A549 (cell line): ENCODE results near the gene TP73. TPM values are rescaled to one million over a fixed set of nuclear protein-coding genes. Genes with fewer than 3 reads are reported as not detected.

ENCODE experiments used
- ATAC-seq, 2 experiments: fragments of 200-7000 bp in 1 of 2; fragments of >200 bp in 1 of 2; cut with Nextera tagmentation in 1 of 2; cut with Tn5 transposase in 1 of 2; 3 replicates each; pipeline versions ENCODE4 v1.8.0 to v1.9.1; 2018 to 2020; ENCODE audit warnings: mild to moderate bottlenecking in 1 of 2, moderate library complexity in 1 of 2
- CTCF ChIA-PET: fragments of 300-600 bp; sonication (Branson Sonifier 250); formaldehyde crosslinking; extraction: SDS; loops from one replicate; lab custom pipeline; 2021; ENCODE audit warnings: antibody characterized with exemption, inconsistent platforms; lab: Yijun Ruan, JAX
- POLR2A ChIA-PET: fragments of 350-600 bp; formaldehyde crosslinking; extraction: SDS; loops from one replicate; lab custom pipeline; 2021; ENCODE audit warnings: antibody characterized with exemption, inconsistent platforms; lab: Yijun Ruan, JAX
- DNase-seq, 2 experiments: peaks; one replicate each; pipeline versions ENCODE4 v3.0.0 to v3.0.0-alpha.2; 2011 to 2016; ENCODE audit warnings: low read depth in 1 of 2, low spot score in 1 of 2
- FAIRE-seq: peaks from 2 replicates; lab custom pipeline; 2011; peaks lifted over from hg19 to GRCh38; lab: Jason Lieb, UNC
- H3K27ac ChIP-seq, 2 experiments: fragments of >200 bp; sonication (Bioruptor Twin); formaldehyde crosslinking; 3 replicates each; pipeline ENCODE4 v1.5.1; 2016 to 2017
- H3K4me1 ChIP-seq: fragments of >200 bp; sonication (Bioruptor Twin); formaldehyde crosslinking; 3 replicates; pipeline ENCODE4 v1.6.1; 2016
- H3K4me2 ChIP-seq: fragments of >200 bp; sonication (Bioruptor Twin); formaldehyde crosslinking; 3 replicates; pipeline ENCODE4 v1.6.1; 2016
- H3K4me3 ChIP-seq: fragments of >200 bp; sonication (Bioruptor Twin); formaldehyde crosslinking; 3 replicates; pipeline ENCODE4 v1.5.1; 2016
- H3K9me3 ChIP-seq: fragments of >200 bp; sonication (Bioruptor Twin); formaldehyde crosslinking; 3 replicates; pipeline ENCODE4 v1.6.1; 2016
- BHLHE40 ChIP-seq: IDR thresholded peaks from 2 replicates; pipeline ENCODE4 v1.6.1; 2012; ENCODE audit warnings: low read depth, low read length, inconsistent platforms
- CEBPB ChIP-seq, 2 experiments: fragments of >200 bp in 1 of 2; sonication (Bioruptor Twin) in 1 of 2; formaldehyde crosslinking in 1 of 2; IDR thresholded peaks; 2 replicates each; pipeline ENCODE4 v1.6.1; 2012 to 2016
- CTCF ChIP-seq: fragments of >200 bp; sonication (Bioruptor Twin); formaldehyde crosslinking; IDR thresholded peaks from 3 replicates; pipeline ENCODE4 v1.5.1; 2016
- E2F6 ChIP-seq: IDR thresholded peaks from 2 replicates; pipeline ENCODE4 v1.6.1; 2012; ENCODE audit warnings: low read depth, borderline replicate concordance
- EHF ChIP-seq: fragments of 250-450 bp; sonication (Bioruptor Pico); IDR thresholded peaks from 2 replicates; pipeline ENCODE4 v1.5.0; 2020; ENCODE audit warnings: mild to moderate bottlenecking
- FOSB ChIP-seq: fragments of 250-450 bp; sonication (Bioruptor Pico); IDR thresholded peaks from 2 replicates; pipeline ENCODE4 v1.5.0; 2020; ENCODE audit warnings: mild to moderate bottlenecking, moderate library complexity
- FOSL2 ChIP-seq, 2 experiments: fragments of 450-650 bp in 1 of 2; fragments of >200 bp in 1 of 2; sonication (Bioruptor Twin) in 1 of 2; formaldehyde crosslinking; IDR thresholded peaks; 2 replicates each; pipeline versions ENCODE4 v1.5.0 to v1.6.1; 2016 to 2020; ENCODE audit warnings: mild to moderate bottlenecking in 1 of 2, moderate library complexity in 1 of 2
- HDAC2 ChIP-seq: fragments of 200-600 bp; sonication (generic); IDR thresholded peaks from 2 replicates; pipeline ENCODE4 v1.6.1; 2016
- HOXB5 ChIP-seq: fragments of 250-450 bp; sonication (Bioruptor Pico); IDR thresholded peaks from 2 replicates; pipeline ENCODE4 v1.5.0; 2020; ENCODE audit warnings: mild to moderate bottlenecking, moderate library complexity
- KDM1A ChIP-seq: fragments of 200-600 bp; sonication (generic); IDR thresholded peaks from 2 replicates; pipeline ENCODE4 v1.6.1; 2016; ENCODE audit warnings: low read depth, mild to moderate bottlenecking
- MAX ChIP-seq: IDR thresholded peaks from 2 replicates; pipeline ENCODE4 v1.6.1; 2012
- MYC ChIP-seq: IDR thresholded peaks from 2 replicates; pipeline ENCODE4 v1.6.1; 2012; ENCODE audit warnings: mild to moderate bottlenecking, inconsistent platforms, low read length, improper control_type of control experiment, borderline replicate concordance
- POLR2AphosphoS2 ChIP-seq: conservative IDR thresholded peaks from 2 replicates; pipeline ENCODE4 v1.6.1; 2012; ENCODE audit warnings: low read length, improper control_type of control experiment, inconsistent platforms
- RCOR1 ChIP-seq: fragments of 150-350 bp; IDR thresholded peaks from 2 replicates; pipeline ENCODE4 v1.6.1; 2014; ENCODE audit warnings: antibody characterized with exemption, low read length, low read depth
- RNF2 ChIP-seq: fragments of 200-600 bp; sonication (generic); IDR thresholded peaks from 2 replicates; pipeline ENCODE4 v1.6.1; 2016; ENCODE audit warnings: low read depth, mild to moderate bottlenecking, antibody characterized with exemption, moderate library complexity, borderline replicate concordance
- SMC3 ChIP-seq: fragments of >200 bp; sonication (Bioruptor Twin); formaldehyde crosslinking; IDR thresholded peaks from 3 replicates; pipeline ENCODE4 v1.6.1; 2018; ENCODE audit warnings: inconsistent platforms
- SREBF2 ChIP-seq: fragments of 450-650 bp; IDR thresholded peaks from 2 replicates; pipeline ENCODE4 v1.6.1; 2014; ENCODE audit warnings: mild to moderate bottlenecking, moderate library complexity
- TP53 ChIP-seq: fragments of 250-450 bp; sonication (Bioruptor Pico); IDR thresholded peaks from 2 replicates; pipeline ENCODE4 v1.5.0; 2021; ENCODE audit warnings: mild to moderate bottlenecking, moderate library complexity
- WGBS: methylation state at CpG from one replicate; pipeline ENCODE4 v1.1.6; 2017; ENCODE audit errors: missing lambda C conversion rate; 5-methylcytosine and 5-hydroxymethylcytosine counted together
- polyA plus RNA-seq, 4 experiments: library from polyadenylated mRNA; depleted of rRNA in 3 of 4; stranded (reverse); fragments of >200 nt; fragmentation: RNase III in 1 of 4; extraction: RNeasy Plus Mini Kit Qiagen cat#74134 plus additional on column Dnase treatment in 1 of 4; gene quantifications; 2 replicates in 3 of 4; 3 replicates in 1 of 4; pipeline ENCODE4 v1.2.3, GENCODE V29; 2011 to 2017
- TF ChIP-seq, protein P1 (sequence below): fragments of 200-600 bp; sonication (generic); IDR thresholded peaks from 2 replicates; pipeline ENCODE4 v1.6.1; 2016; ENCODE audit warnings: antibody characterized with exemption, mild to moderate bottlenecking, moderate library complexity
- TF ChIP-seq, protein P2 (sequence below): IDR thresholded peaks from 2 replicates; pipeline ENCODE4 v1.6.1; 2012

TP73 gene
- polyA plus RNA-seq, 2 of the 4 experiments (the other 2 are of a cell fraction) = 0.01 to 0.25 TPM

- WGBS = 81% methylated on average over 8 of the region's 25 CpGs
- Histone ChIP-seq H3K9me3 (no peaks in the 10 kb centered on the region), H3K27ac (no peak overlapping the region), H3K4me2 (no peak overlapping the region), H3K4me3 (no peak overlapping the region), H3K4me1 (no peaks in the 10 kb centered on the region)
- CTCF ChIA-PET = interaction anchor here (1.0 to 2.0 kb wide), 2 partner anchors 35 to 278 kb away, joined by 3 to 5 read pairs; no protein-coding TSS in a partner anchor
- FAIRE-seq (no peak), ATAC-seq (0 out of 6 replicates have a peak, but pooled peaks of 1 of the 2 experiments have one; percentile 11), DNase-seq (no peak)
- TF ChIP-seq CTCF (no peak), SMC3 (no peak), HOXB5 (CRISPR knock-in tag) (no peak), E2F6 (no peak), RCOR1 (no peak), SREBF2 (no peak), RNF2 (no peak), CEBPB (IDR thresholded peaks at IDR 0.05) (no peak), BHLHE40 (no peak), POLR2AphosphoS2 (no peak), HDAC2 (no peak), EHF (CRISPR knock-in tag) (no peak), FOSB (CRISPR knock-in tag) (no peak), FOSL2 (IDR thresholded peaks at IDR 0.05) (no peak), FOSL2 (CRISPR knock-in tag; IDR thresholded peaks at IDR 0.05) (no peak), MYC (no peak), MAX (no peak), TP53 (CRISPR knock-in tag) (no peak), KDM1A (no peak)
- TF ChIP-seq, protein P1, sequence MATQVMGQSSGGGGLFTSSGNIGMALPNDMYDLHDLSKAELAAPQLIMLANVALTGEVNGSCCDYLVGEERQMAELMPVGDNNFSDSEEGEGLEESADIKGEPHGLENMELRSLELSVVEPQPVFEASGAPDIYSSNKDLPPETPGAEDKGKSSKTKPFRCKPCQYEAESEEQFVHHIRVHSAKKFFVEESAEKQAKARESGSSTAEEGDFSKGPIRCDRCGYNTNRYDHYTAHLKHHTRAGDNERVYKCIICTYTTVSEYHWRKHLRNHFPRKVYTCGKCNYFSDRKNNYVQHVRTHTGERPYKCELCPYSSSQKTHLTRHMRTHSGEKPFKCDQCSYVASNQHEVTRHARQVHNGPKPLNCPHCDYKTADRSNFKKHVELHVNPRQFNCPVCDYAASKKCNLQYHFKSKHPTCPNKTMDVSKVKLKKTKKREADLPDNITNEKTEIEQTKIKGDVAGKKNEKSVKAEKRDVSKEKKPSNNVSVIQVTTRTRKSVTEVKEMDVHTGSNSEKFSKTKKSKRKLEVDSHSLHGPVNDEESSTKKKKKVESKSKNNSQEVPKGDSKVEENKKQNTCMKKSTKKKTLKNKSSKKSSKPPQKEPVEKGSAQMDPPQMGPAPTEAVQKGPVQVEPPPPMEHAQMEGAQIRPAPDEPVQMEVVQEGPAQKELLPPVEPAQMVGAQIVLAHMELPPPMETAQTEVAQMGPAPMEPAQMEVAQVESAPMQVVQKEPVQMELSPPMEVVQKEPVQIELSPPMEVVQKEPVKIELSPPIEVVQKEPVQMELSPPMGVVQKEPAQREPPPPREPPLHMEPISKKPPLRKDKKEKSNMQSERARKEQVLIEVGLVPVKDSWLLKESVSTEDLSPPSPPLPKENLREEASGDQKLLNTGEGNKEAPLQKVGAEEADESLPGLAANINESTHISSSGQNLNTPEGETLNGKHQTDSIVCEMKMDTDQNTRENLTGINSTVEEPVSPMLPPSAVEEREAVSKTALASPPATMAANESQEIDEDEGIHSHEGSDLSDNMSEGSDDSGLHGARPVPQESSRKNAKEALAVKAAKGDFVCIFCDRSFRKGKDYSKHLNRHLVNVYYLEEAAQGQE = no peak
- TF ChIP-seq, protein P2, sequence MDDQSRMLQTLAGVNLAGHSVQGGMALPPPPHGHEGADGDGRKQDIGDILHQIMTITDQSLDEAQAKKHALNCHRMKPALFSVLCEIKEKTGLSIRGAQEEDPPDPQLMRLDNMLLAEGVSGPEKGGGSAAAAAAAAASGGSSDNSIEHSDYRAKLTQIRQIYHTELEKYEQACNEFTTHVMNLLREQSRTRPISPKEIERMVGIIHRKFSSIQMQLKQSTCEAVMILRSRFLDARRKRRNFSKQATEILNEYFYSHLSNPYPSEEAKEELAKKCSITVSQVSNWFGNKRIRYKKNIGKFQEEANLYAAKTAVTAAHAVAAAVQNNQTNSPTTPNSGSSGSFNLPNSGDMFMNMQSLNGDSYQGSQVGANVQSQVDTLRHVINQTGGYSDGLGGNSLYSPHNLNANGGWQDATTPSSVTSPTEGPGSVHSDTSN = no peak
- POLR2A ChIA-PET = no interaction called here
These were observed 78.4 kb downstream of the TP73 start for GRCh38 chr1:3730543-3731247.
